Measurements from ENCODE around the gene FOLR3. TPM values are rescaled to one million over a fixed set of nuclear protein-coding genes. Genes with fewer than 3 reads are reported as not detected.

The FOLR3 gene
- total RNA-seq, 4 donors from 2014 or later = not detected

DNA sequence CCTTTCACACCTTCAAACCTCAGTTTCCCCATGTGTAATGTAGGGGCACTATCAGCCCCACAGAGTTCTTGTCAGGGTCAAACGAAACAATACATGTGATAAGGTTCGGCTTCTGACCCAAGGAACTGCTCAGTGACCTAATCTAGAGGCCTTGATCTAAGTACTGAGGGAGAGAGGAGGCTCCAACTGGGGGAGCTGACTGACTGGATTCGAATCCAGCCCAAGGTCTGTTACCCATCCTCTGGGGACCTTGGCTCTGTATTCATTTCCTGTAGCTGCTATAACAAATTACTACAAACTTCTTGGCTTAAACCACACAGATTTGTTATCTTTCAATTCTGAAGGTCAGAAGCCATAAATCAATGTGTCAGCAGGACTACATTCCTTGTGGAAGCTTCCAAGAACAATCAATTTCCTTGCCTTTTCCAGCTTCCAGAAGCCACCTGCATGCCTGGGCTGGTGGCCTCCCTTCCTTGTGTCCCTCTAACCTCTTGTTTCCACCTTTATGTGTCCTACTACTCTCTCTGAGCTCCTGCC, 12.3 kb upstream of the FOLR3 start:
- no peaks in the 10 kb centered on the region for H3K27me3 ChIP-seq
- H3K9me3 ChIP-seq = no peaks in the 10 kb centered on the region
- no peak for DNase-seq (ENCODE audit: low spot score in 2 of 2)
- no peaks in the 10 kb centered on the region for H3K36me3 ChIP-seq
- TF ChIP-seq CTCF (IDR thresholded peaks at IDR 0.05) (no peak), POLR2A (IDR thresholded peaks at IDR 0.05) (no peak), POLR2AphosphoS5 (IDR thresholded peaks at IDR 0.05) (no peak), EP300 (IDR thresholded peaks at IDR 0.05) (no peak)
- no peak overlapping the region for H3K27ac ChIP-seq
- WGBS = 73% methylated on average over 3 of the region's 3 CpGs
- no peaks in the 10 kb centered on the region for H3K4me1 ChIP-seq
- H3K4me3 ChIP-seq = no peak overlapping the region

- Histone ChIP-seq H3K27me3 (no peaks in the 10 kb centered on the region), H3K36me3 (no peaks in the 10 kb centered on the region), H3K4me1 (no peaks in the 10 kb centered on the region), H3K4me3 (no peak overlapping the region), H3K9me3 (no peaks in the 10 kb centered on the region), H3K27ac (no peak overlapping the region)
- no peak for DNase-seq (ENCODE audit: low spot score in 2 of 2)
- 61% methylated on average over 3 of the region's 6 CpGs for WGBS
- TF ChIP-seq CTCF (IDR thresholded peaks at IDR 0.05) (no peak), EP300 (IDR thresholded peaks at IDR 0.05) (no peak), POLR2A (IDR thresholded peaks at IDR 0.05) (no peak), POLR2AphosphoS5 (IDR thresholded peaks at IDR 0.05) (no peak)
Measured at GRCh38 chr11:72124046-72124445, 11.5 kb upstream of the FOLR3 start.

GRCh38 chr11:72125956-72126355, 9.6 kb upstream of the FOLR3 start:
- WGBS = 33% methylated on average over 1 of the region's 1 CpG
- H3K4me1 ChIP-seq = no peaks in the 10 kb centered on the region
- H3K27me3 ChIP-seq = no peaks in the 10 kb centered on the region
- no peak for DNase-seq (ENCODE audit: low spot score in 2 of 2)
- no peak overlapping the region for H3K27ac ChIP-seq
- H3K36me3 ChIP-seq = no peaks in the 10 kb centered on the region
- H3K4me3 ChIP-seq = no peak overlapping the region
- H3K9me3 ChIP-seq = no peaks in the 10 kb centered on the region
- TF ChIP-seq POLR2A (IDR thresholded peaks at IDR 0.05) = no peak
- no peak for TF ChIP-seq EP300 (IDR thresholded peaks at IDR 0.05)
- TF ChIP-seq POLR2AphosphoS5 (IDR thresholded peaks at IDR 0.05) = no peak
- no peak for TF ChIP-seq CTCF (IDR thresholded peaks at IDR 0.05)

- no peaks in the 10 kb centered on the region for H3K4me1 ChIP-seq
- H3K27ac ChIP-seq = no peak overlapping the region
- H3K4me3 ChIP-seq = no peak overlapping the region
- no peak for DNase-seq (ENCODE audit: low spot score in 2 of 2)
- no peaks in the 10 kb centered on the region for H3K27me3 ChIP-seq
- TF ChIP-seq CTCF (IDR thresholded peaks at IDR 0.05) = no peak
- no peak for TF ChIP-seq POLR2A (IDR thresholded peaks at IDR 0.05)
- TF ChIP-seq EP300 (IDR thresholded peaks at IDR 0.05) = no peak
- TF ChIP-seq POLR2AphosphoS5 (IDR thresholded peaks at IDR 0.05) = no peak
- H3K9me3 ChIP-seq = no peaks in the 10 kb centered on the region
- H3K36me3 ChIP-seq = no peaks in the 10 kb centered on the region
- WGBS = 79% methylated on average over 2 of the region's 2 CpGs
Measured at GRCh38 chr11:72127923-72128322, 7.6 kb upstream of the FOLR3 start.

DNA sequence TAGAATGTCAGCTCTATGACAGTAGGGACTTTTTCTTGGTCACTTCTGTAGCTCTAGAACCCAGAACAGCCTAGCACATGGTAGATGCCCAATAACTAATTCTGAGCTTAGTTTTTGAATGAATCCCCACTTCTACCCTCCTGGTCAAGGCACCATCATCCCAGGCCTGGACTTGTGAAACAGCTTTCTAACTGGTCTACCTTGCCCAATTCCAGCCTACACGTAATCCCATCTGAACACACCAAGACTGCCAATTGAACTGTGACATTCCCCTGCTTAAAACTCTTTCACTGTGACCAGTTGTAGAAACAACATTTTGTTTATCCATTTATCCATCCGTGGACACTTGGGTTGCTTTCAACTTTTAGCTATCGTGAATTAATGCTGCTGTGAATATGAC, 6.1 kb upstream of the FOLR3 start:
- WGBS = 89% methylated on average over 3 of the region's 3 CpGs
- Histone ChIP-seq H3K4me3 (no peak overlapping the region), H3K27ac (no peak overlapping the region), H3K9me3 (no peaks in the 10 kb centered on the region), H3K27me3 (no peaks in the 10 kb centered on the region), H3K4me1 (no peaks in the 10 kb centered on the region), H3K36me3 (no peaks in the 10 kb centered on the region)
- DNase-seq (ENCODE audit: low spot score in 2 of 2) = no peak
- no peak for TF ChIP-seq EP300 (IDR thresholded peaks at IDR 0.05)
- TF ChIP-seq CTCF (IDR thresholded peaks at IDR 0.05) = no peak
- no peak for TF ChIP-seq POLR2A (IDR thresholded peaks at IDR 0.05)
